OCI-LY3 (cell line): ENCODE measurements around the gene FBXL13.

Source experiments
- EZH2phosphoT487 ChIP-seq: fragments of 200-600 bp; shearing (Covaris generic); IDR thresholded peaks from 2 replicates; pipeline ENCODE4 v1.6.1; 2018; ENCODE audit warnings: antibody characterized with exemption, mixed run types, low read depth
- TF ChIP-seq, protein P1 (sequence below): fragments of 200-600, 300-600 bp; sonication (generic); IDR thresholded peaks from 2 replicates; pipeline ENCODE4 v1.5.1; 2014; ENCODE audit warnings: antibody characterized with exemption, low read length, low read depth

DNA sequence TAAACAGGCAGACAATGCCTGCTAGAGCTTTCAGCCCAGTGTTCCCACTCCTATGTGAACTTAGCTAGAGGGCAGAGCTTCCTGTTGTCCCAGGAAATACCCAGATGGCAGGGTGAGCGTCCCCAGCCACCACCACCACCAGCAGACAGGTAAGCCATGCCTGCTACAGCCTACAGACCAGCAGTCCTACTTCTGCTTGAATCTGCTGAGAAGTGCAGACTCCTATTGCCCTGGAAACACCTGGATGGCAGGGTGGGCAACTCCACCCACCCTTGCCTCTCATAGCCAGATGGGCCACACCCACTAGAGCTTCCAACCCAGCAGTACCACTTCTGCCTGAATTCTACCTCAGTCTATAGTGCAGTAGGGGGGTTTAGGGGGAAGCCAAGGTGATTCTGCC lies 64.4 kb downstream of the FBXL13 start:
- TF ChIP-seq, protein P1, sequence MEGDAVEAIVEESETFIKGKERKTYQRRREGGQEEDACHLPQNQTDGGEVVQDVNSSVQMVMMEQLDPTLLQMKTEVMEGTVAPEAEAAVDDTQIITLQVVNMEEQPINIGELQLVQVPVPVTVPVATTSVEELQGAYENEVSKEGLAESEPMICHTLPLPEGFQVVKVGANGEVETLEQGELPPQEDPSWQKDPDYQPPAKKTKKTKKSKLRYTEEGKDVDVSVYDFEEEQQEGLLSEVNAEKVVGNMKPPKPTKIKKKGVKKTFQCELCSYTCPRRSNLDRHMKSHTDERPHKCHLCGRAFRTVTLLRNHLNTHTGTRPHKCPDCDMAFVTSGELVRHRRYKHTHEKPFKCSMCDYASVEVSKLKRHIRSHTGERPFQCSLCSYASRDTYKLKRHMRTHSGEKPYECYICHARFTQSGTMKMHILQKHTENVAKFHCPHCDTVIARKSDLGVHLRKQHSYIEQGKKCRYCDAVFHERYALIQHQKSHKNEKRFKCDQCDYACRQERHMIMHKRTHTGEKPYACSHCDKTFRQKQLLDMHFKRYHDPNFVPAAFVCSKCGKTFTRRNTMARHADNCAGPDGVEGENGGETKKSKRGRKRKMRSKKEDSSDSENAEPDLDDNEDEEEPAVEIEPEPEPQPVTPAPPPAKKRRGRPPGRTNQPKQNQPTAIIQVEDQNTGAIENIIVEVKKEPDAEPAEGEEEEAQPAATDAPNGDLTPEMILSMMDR, result no peak
- no peak for TF ChIP-seq EZH2phosphoT487
